GM12878 (cell line): ENCODE measurements around the gene NTM. TPM values are rescaled to one million over a fixed set of nuclear protein-coding genes. Genes with fewer than 3 reads are reported as not detected.

Experiments used
- ATAC-seq: fragments of 200-7000 bp; cut with Tn5 transposase; 3 replicates; pipeline ENCODE4 v1.9.1; 2020; ENCODE audit warnings: mild to moderate bottlenecking, moderate library complexity
- BruUV-seq: library from RNA; stranded (reverse); fragments of 400-500 nt; replicated peaks from 2 replicates; lab custom pipeline; 2021; lab: Mats Ljungman, UMichigan
- CTCF ChIA-PET: fragments of 300-600 bp; sonication (Branson Sonifier 250); formaldehyde crosslinking; extraction: SDS; loops from one replicate; lab custom pipeline; 2021; ENCODE audit warnings: inconsistent platforms; lab: Yijun Ruan, JAX
- POLR2A ChIA-PET: fragments of 350-600 bp; formaldehyde crosslinking; extraction: SDS; loops from one replicate; lab custom pipeline; 2021; ENCODE audit warnings: inconsistent platforms; lab: Charles Lee
- RAD21 ChIA-PET: fragments of 300-600 bp; sonication (Branson Sonifier 250); formaldehyde crosslinking; loops from one replicate; lab custom pipeline; 2023; ENCODE audit warnings: antibody characterized with exemption; ENCODE audit not compliant: unreplicated experiment; lab: Charles Lee
- SMC1A ChIA-PET: fragments of 300-600 bp; sonication (Branson Sonifier 250); formaldehyde crosslinking; loops from one replicate; lab custom pipeline; 2023; ENCODE audit not compliant: unreplicated experiment, uncharacterized antibody; lab: Charles Lee
- DNase-seq: peaks from one replicate; pipeline ENCODE4 v3.0.0-alpha.2; 2011; ENCODE audit warnings: low read depth, low spot score
- FAIRE-seq: peaks from 3 replicates; lab custom pipeline; 2011; peaks lifted over from hg19 to GRCh38; lab: Jason Lieb, UNC
- H2AFZ ChIP-seq: 2 replicates; pipeline ENCODE4 v1.6.0; 2011; ENCODE audit warnings: low read depth, low read length, control low read depth; ENCODE audit not compliant: control insufficient read depth
- H3K27ac ChIP-seq: 2 replicates; pipeline ENCODE4 v1.5.1; 2011; ENCODE audit warnings: control low read depth; ENCODE audit not compliant: control insufficient read depth, insufficient read depth
- H3K27me3 ChIP-seq, 2 experiments: replicated peaks in 1 of 2; 2 replicates each; pipeline versions ENCODE4 v1.6.0 to v1.6.1; 2011; ENCODE audit warnings: low read length in 1 of 2; ENCODE audit not compliant: control insufficient read depth in 2 of 2, insufficient read depth in 2 of 2
- H3K36me3 ChIP-seq, 2 experiments: 2 replicates each; pipeline ENCODE4 v1.5.1; 2011; ENCODE audit warnings: low read length in 1 of 2; ENCODE audit not compliant: control insufficient read depth in 2 of 2, insufficient read depth in 2 of 2
- H3K4me1 ChIP-seq: 2 replicates; pipeline ENCODE4 v1.6.1; 2011; ENCODE audit warnings: mild to moderate bottlenecking, low read length, moderate library complexity, mixed read lengths; ENCODE audit not compliant: control insufficient read depth, insufficient read depth
- H3K4me2 ChIP-seq: 2 replicates; pipeline ENCODE4 v1.6.0; 2011; ENCODE audit warnings: control low read depth; ENCODE audit not compliant: control insufficient read depth, insufficient read depth
- H3K4me3 ChIP-seq: fragments of 200-600 bp; sonication (generic); 2 replicates; pipeline ENCODE4 v1.5.1; 2016
- H3K79me2 ChIP-seq: 2 replicates; pipeline ENCODE4 v1.6.0; 2011; ENCODE audit warnings: low read length; ENCODE audit not compliant: control insufficient read depth, insufficient read depth
- H3K9ac ChIP-seq: 2 replicates; pipeline ENCODE4 v1.8.0; 2011; ENCODE audit warnings: low read length, control low read depth, mixed read lengths; ENCODE audit not compliant: control insufficient read depth, insufficient read depth
- H3K9me3 ChIP-seq: replicated peaks from 3 replicates; pipeline ENCODE4 v1.5.1; 2011; ENCODE audit warnings: mild to moderate bottlenecking, low read length; ENCODE audit not compliant: control insufficient read depth, insufficient read depth
- H4K20me1 ChIP-seq: 2 replicates; pipeline ENCODE4 v1.6.0; 2011; ENCODE audit not compliant: control insufficient read depth, insufficient read depth
- CTCF ChIP-seq, 3 experiments: IDR thresholded peaks in 2 of 3; conservative IDR thresholded peaks in 1 of 3; 2 replicates each; pipeline ENCODE4 v1.5.1; 2011; ENCODE audit warnings: low read depth in 3 of 3, low read length in 3 of 3, mild to moderate bottlenecking in 3 of 3, control low read depth in 2 of 3, moderate library complexity in 2 of 3, inconsistent platforms in 1 of 3, mixed read lengths in 1 of 3; ENCODE audit not compliant: control insufficient read depth in 2 of 3, insufficient read depth in 1 of 3; ENCODE audit errors: extremely low read depth in 1 of 3
- HDAC2 ChIP-seq: fragments of 200-600 bp; sonication (generic); IDR thresholded peaks from 2 replicates; pipeline ENCODE4 v1.6.1; 2017
- IRF4 ChIP-seq: IDR thresholded peaks from 2 replicates; pipeline ENCODE4 v1.6.1; 2011; ENCODE audit warnings: low read depth, low read length
- MEF2B ChIP-seq: fragments of 450-650 bp; IDR thresholded peaks from 2 replicates; pipeline ENCODE4 v1.6.1; 2018; ENCODE audit warnings: mild to moderate bottlenecking, moderate library complexity; ENCODE audit not compliant: partially characterized antibody, poor library complexity, severe bottlenecking
- NBN ChIP-seq: fragments of 450-650 bp; IDR thresholded peaks from 2 replicates; pipeline ENCODE4 v1.6.1; 2016
- NFYA ChIP-seq: IDR thresholded peaks from 2 replicates; pipeline ENCODE4 v1.6.1; 2011; ENCODE audit warnings: low read depth, mild to moderate bottlenecking, low read length, improper control_type of control experiment, borderline replicate concordance
- PAX8 ChIP-seq: fragments of 450-650 bp; IDR thresholded peaks from 2 replicates; pipeline ENCODE4 v1.6.1; 2017; ENCODE audit warnings: mild to moderate bottlenecking, moderate library complexity
- PKNOX1 ChIP-seq: fragments of 450-650 bp; IDR thresholded peaks from 2 replicates; pipeline ENCODE4 v1.6.1; 2016; ENCODE audit warnings: mild to moderate bottlenecking
- RAD21 ChIP-seq: IDR thresholded peaks from 2 replicates; pipeline ENCODE4 v1.6.1; 2011; ENCODE audit warnings: mild to moderate bottlenecking, low read depth, low read length, moderate library complexity; ENCODE audit not compliant: insufficient read depth
- RUNX3 ChIP-seq: IDR thresholded peaks from 2 replicates; pipeline ENCODE4 v1.6.1; 2012; ENCODE audit warnings: low read length, inconsistent platforms
- SMC3 ChIP-seq: IDR thresholded peaks from 2 replicates; pipeline ENCODE4 v1.6.1; 2011; ENCODE audit warnings: low read length, improper control_type of control experiment, borderline replicate concordance
- STAT3 ChIP-seq: IDR thresholded peaks from 2 replicates; pipeline ENCODE4 v1.6.1; 2011; ENCODE audit warnings: low read depth, low read length, improper control_type of control experiment
- SUZ12 ChIP-seq: fragments of 200-600 bp; sonication (generic); IDR thresholded peaks from one replicate; pipeline ENCODE4 v1.6.1; 2018; ENCODE audit warnings: antibody characterized with exemption, mild to moderate bottlenecking; ENCODE audit not compliant: unreplicated experiment
- YY1 ChIP-seq: IDR thresholded peaks from 2 replicates; pipeline ENCODE4 v1.6.1; 2011; ENCODE audit warnings: low read depth, mild to moderate bottlenecking, low read length
- ZNF217 ChIP-seq: fragments of 450-650 bp; IDR thresholded peaks from 2 replicates; pipeline ENCODE4 v1.6.1; 2017; ENCODE audit warnings: antibody characterized with exemption, mild to moderate bottlenecking
- ZNF384 ChIP-seq: IDR thresholded peaks from 2 replicates; pipeline ENCODE4 v1.6.1; 2012; ENCODE audit warnings: low read depth, mild to moderate bottlenecking, low read length, improper control_type of control experiment, borderline replicate concordance
- ZNF592 ChIP-seq: fragments of 450-650 bp; IDR thresholded peaks from 2 replicates; pipeline ENCODE4 v1.6.1; 2017; ENCODE audit warnings: mild to moderate bottlenecking, moderate library complexity
- WGBS: methylation state at CpG from one replicate; pipeline ENCODE4 v1.1.6; 2016; ENCODE audit warnings: low lambda C conversion rate; ENCODE audit not compliant: insufficient replicate concordance, insufficient coverage; ENCODE audit errors: missing lambda C conversion rate; 5-methylcytosine and 5-hydroxymethylcytosine counted together
- in situ Hi-C: fragments of 300-500 bp; cut with MboI; formaldehyde crosslinking; loops from 9 replicates; pipeline ENCODE4 v1.14.3; 2018; ENCODE audit warnings: mixed read lengths
- intact Hi-C: fragments of 100-400 bp; cut with micrococcal nuclease; formaldehyde crosslinking; loops from one replicate; pipeline ENCODE4 v1.14.2; 2022; ENCODE audit not compliant: unreplicated experiment
- polyA plus RNA-seq, 11 experiments: library from polyadenylated mRNA; depleted of rRNA in 4 of 11; unstranded in 6 of 11; stranded (reverse) in 5 of 11; fragments of >200 nt; fragmentation: Nextera tagmentation in 4 of 11; fragmentation: Illumina TruSeq in 1 of 11; extraction: Ambion mirVana in 4 of 11; extraction: Trizol in 1 of 11; gene quantifications; 1 replicate in 1 of 11; 2 replicates in 10 of 11; pipeline versions ENCODE4 v1.2.1 to v1.2.3, GENCODE V29; 2011 to 2016; ENCODE audit warnings: inconsistent platforms in 2 of 11, missing spikeins in 2 of 11, low read depth in 1 of 11
- total RNA-seq, 4 experiments: library from RNA; depleted of rRNA in 3 of 4; stranded (reverse); fragments of >200 nt in 3 of 4; fragmentation: Illumina TruSeq in 1 of 4; extraction: Trizol in 1 of 4; gene quantifications; 2 replicates each; pipeline versions ENCODE4 v1.2.1 to v1.2.3, GENCODE V29; 2013 to 2021

The NTM gene
- total and polyA plus RNA-seq, 10 of the 15 experiments (the other 5 are each of a cell fraction or from before 2014, with no cell fraction given), result not detected

- TF ChIP-seq ZNF384 (no peak), SUZ12 (no peak), ZNF217 (no peak)
These were observed 140.2 kb downstream of the NTM start (continued) for GRCh38 chr11:131510662-131511061.

GRCh38 chr11:131511794-131512193 lies 141.4 kb downstream of the NTM start:
- WGBS, result 3% methylated on average over 9 of the region's 9 CpGs
- no peaks in the 10 kb centered on the region for H4K20me1 ChIP-seq
- TF ChIP-seq PKNOX1 (no peak), STAT3 (no peak), IRF4 (no peak), RAD21 (peak; percentile 56), CTCF (IDR thresholded peaks at IDR 0.05 in 2 of 3, conservative IDR thresholded peaks at IDR 0.05 in 1 of 3; ENCODE audit: control insufficient read depth in 2 of 3, extremely low read depth in 1 of 3, insufficient read depth in 1 of 3, low read depth in 3 of 3, low read length in 3 of 3) (peak; percentile 57 to 64 (median 60)), NFYA (no peak), SMC3 (peak; percentile 77), MEF2B (no peak), RUNX3 (no peak), NBN (no peak), PAX8 (no peak), HDAC2 (no peak), ZNF592 (no peak), YY1 (peak; percentile 41; the same call in 1 of the 2 replicates)
- ChIA-PET RAD21 (no interaction called here), CTCF (interaction anchor here (4.9 kb wide), 1 partner anchor 447 kb away, joined by 36 read pairs; no protein-coding TSS in a partner anchor), POLR2A (no interaction called here), SMC1A (interaction anchor here (2.0 kb wide), 1 partner anchor 447 kb away, joined by 8 read pairs; no protein-coding TSS in a partner anchor)
- no peak overlapping the region for H3K4me3 ChIP-seq
- no peaks in the 10 kb centered on the region for H3K27me3 ChIP-seq
- no peaks in the 10 kb centered on the region for H3K9me3 ChIP-seq
- no peak overlapping the region for H3K9ac ChIP-seq
- no peak overlapping the region for H3K27ac ChIP-seq
- no peaks in the 10 kb centered on the region for H3K4me1 ChIP-seq
- H3K36me3 ChIP-seq, result no peaks in the 10 kb centered on the region
- ATAC-seq (peak; percentile 80), FAIRE-seq (no peak), DNase-seq (no peak)
- intact Hi-C loops (loop anchor here (1.0 to 10.0 kb wide), 3 partner anchors 103 to 447 kb away; no protein-coding TSS in a partner anchor), in situ Hi-C loops (loop anchor here (5.0 kb wide), 1 partner anchor 444 kb away; no protein-coding TSS in a partner anchor)
- no peak overlapping the region for H3K4me2 ChIP-seq
- no peaks in the 10 kb centered on the region for H3K79me2 ChIP-seq
- BruUV-seq, result no TSS peak
- H2AFZ ChIP-seq, result no peak overlapping the region
